ENCODE measurements around the gene SHOC2. TPM values are rescaled to one million over a fixed set of nuclear protein-coding genes. Genes with fewer than 3 reads are reported as not detected.

SHOC2 gene
- total RNA-seq, 1 donor from 2014 or later: 30.1 TPM

DNA sequence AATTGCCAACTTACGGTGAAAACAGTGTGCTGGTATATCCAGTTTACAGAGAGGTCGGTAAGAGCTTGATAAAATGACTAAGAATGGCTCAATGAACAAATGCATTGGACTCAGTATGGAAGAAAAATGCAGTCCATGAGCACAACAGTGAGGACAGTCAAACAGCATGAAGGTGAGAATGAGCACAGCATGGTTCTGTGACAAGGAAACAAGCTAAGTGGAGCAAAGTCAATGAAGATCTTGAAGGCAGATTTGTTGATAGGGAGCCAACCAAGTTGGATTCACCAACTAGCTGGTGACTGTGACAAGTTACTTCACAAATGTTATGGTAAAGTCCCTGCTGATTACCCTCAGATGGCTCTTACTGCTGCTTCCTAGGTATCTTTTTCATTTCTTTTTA lies 75.9 kb downstream of the SHOC2 start:
- TF ChIP-seq, protein P1, sequence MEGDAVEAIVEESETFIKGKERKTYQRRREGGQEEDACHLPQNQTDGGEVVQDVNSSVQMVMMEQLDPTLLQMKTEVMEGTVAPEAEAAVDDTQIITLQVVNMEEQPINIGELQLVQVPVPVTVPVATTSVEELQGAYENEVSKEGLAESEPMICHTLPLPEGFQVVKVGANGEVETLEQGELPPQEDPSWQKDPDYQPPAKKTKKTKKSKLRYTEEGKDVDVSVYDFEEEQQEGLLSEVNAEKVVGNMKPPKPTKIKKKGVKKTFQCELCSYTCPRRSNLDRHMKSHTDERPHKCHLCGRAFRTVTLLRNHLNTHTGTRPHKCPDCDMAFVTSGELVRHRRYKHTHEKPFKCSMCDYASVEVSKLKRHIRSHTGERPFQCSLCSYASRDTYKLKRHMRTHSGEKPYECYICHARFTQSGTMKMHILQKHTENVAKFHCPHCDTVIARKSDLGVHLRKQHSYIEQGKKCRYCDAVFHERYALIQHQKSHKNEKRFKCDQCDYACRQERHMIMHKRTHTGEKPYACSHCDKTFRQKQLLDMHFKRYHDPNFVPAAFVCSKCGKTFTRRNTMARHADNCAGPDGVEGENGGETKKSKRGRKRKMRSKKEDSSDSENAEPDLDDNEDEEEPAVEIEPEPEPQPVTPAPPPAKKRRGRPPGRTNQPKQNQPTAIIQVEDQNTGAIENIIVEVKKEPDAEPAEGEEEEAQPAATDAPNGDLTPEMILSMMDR (conservative IDR thresholded peaks at IDR 0.05): no peak
- H3K9me3 Mint-ChIP-seq: no peaks in the 10 kb centered on the region
- H3K36me3 Mint-ChIP-seq (ENCODE audit: low read depth): peaks cover 12% of the 10 kb centered on the region
- H3K27me3 Mint-ChIP-seq (ENCODE audit: low read depth): no peaks in the 10 kb centered on the region
- DNase-seq (ENCODE audit: low read depth, low spot score): no peak
- H3K4me1 Mint-ChIP-seq: peaks cover 19% of the 10 kb centered on the region
- H3K4me3 Mint-ChIP-seq: no peak overlapping the region
- no peak overlapping the region for H3K27ac Mint-ChIP-seq (ENCODE audit: unreplicated experiment)

DNA sequence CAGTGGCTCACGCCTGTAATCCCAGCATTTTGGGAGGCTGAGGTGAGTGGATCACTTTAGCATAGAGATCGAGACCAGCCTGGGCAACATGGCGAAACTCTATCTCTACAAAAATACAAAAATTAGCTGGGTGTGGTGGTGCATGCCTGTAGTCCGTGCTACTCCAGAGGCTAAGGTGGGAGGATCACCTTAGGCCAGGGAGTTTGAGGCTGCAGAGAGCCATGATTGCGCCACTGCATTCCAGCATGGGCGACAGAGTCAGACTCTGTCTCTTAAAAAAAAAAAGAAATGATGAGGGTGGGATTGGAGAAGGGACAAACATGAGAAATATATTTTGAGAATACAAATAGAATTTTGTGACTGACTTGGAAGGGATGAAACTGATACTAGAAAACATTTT lies 76.9 kb downstream of the SHOC2 start:
- Mint-ChIP-seq H3K36me3 (ENCODE audit: low read depth) (peaks cover 9% of the 10 kb centered on the region), H3K4me1 (peaks cover 14% of the 10 kb centered on the region), H3K27ac (ENCODE audit: unreplicated experiment) (no peak overlapping the region), H3K9me3 (no peaks in the 10 kb centered on the region), H3K4me3 (no peak overlapping the region), H3K27me3 (ENCODE audit: low read depth) (no peaks in the 10 kb centered on the region)
- TF ChIP-seq, protein P1 (conservative IDR thresholded peaks at IDR 0.05): no peak
- DNase-seq (ENCODE audit: low read depth, low spot score): no peak

DNA sequence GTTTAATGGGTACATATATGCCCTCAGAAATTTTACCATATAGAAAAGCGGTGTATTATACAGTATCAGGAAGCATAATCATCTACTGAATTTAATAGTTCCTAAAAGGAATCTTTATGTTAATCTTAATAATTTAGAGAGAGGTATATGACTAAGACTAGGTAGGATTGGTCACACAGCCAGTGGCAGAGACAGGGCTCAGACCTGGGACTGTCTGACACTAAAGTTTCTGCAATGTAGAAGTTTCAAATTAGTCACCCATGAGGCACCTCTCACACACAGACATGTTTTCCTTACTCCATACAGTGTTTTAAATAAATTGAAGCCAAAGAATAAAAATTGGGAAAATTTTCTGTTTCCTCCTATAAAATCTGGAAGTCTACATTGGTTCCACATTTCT lies 84.6 kb downstream of the SHOC2 start:
- no peak for DNase-seq (ENCODE audit: low read depth, low spot score)
- TF ChIP-seq, protein P1 (conservative IDR thresholded peaks at IDR 0.05): no peak
- Mint-ChIP-seq H3K27ac (ENCODE audit: unreplicated experiment) (no peak overlapping the region), H3K27me3 (ENCODE audit: low read depth) (no peaks in the 10 kb centered on the region), H3K4me1 (no peaks in the 10 kb centered on the region), H3K36me3 (ENCODE audit: low read depth) (peaks cover 10% of the 10 kb centered on the region), H3K4me3 (no peak overlapping the region), H3K9me3 (no peaks in the 10 kb centered on the region)

DNA sequence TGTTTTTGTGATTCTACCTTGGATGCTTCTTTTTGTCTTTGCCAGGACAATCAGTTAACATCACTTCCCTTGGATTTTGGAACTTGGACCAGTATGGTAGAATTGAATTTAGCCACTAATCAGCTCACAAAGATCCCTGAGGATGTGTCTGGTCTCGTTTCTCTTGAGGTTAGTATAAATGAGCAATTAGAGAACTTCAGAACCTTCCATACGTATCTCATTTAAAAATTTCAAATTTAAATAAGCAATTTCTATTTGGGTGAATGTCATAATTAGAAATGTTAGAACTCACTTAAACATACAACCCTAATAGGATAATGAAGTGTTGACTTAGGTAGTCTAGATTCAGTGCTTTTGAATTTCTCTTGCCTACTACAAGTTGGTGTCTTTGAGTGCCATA lies 88.1 kb downstream of the SHOC2 start:
- Mint-ChIP-seq H3K27ac (ENCODE audit: unreplicated experiment) (no peak overlapping the region), H3K4me3 (no peak overlapping the region), H3K36me3 (ENCODE audit: low read depth) (peaks cover 4% of the 10 kb centered on the region), H3K9me3 (no peaks in the 10 kb centered on the region), H3K27me3 (ENCODE audit: low read depth) (no peaks in the 10 kb centered on the region), H3K4me1 (no peaks in the 10 kb centered on the region)
- TF ChIP-seq, protein P1 (conservative IDR thresholded peaks at IDR 0.05): no peak
- no peak for DNase-seq (ENCODE audit: low read depth, low spot score)

DNA sequence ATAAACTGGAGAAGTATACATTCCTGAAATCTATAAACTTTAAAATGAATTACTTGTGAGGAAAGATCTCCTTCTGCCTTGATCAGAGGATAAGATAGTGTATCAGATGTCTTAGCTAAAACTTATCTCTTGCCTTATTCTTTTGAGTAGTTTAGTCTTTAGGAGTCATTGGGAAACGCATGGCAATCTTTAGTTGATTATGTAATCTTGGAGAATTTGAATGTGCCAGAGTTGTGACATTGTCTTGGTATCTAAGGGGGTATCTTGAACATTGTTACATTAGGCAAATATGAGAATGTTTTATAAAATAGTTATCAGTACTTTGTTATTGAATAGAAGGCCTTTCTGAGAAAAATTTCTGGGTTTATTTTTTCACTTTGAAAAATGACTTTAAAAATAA lies 95.8 kb downstream of the SHOC2 start:
- DNase-seq (ENCODE audit: low read depth, low spot score): no peak
- Mint-ChIP-seq H3K4me1 (no peaks in the 10 kb centered on the region), H3K9me3 (no peaks in the 10 kb centered on the region), H3K27me3 (ENCODE audit: low read depth) (no peaks in the 10 kb centered on the region), H3K27ac (ENCODE audit: unreplicated experiment) (no peak overlapping the region), H3K36me3 (ENCODE audit: low read depth) (peaks cover 9% of the 10 kb centered on the region), H3K4me3 (no peak overlapping the region)
- TF ChIP-seq, protein P1 (conservative IDR thresholded peaks at IDR 0.05): no peak

DNA sequence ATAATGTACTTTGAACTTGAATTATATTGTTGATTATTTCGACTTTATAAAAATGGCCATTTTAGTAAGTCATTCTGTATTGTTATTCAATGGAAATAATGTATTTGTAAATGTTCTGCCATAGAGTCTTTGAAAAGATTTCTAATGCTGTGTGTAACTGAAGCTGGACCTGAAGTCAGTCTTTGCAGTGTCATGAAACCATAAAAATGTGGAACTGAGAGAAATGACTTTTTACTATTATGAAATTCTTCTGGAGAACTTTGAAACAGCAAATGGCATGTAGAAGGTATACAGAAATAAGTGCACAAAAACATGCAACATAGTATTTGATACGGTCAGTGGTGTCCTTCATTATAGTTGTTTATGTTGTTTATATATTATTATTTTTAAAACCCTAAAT lies 97.7 kb downstream of the SHOC2 start:
- no peaks in the 10 kb centered on the region for H3K9me3 Mint-ChIP-seq
- DNase-seq (ENCODE audit: low read depth, low spot score): no peak
- TF ChIP-seq, protein P1 (conservative IDR thresholded peaks at IDR 0.05): no peak
- H3K27me3 Mint-ChIP-seq (ENCODE audit: low read depth): no peaks in the 10 kb centered on the region
- no peak overlapping the region for H3K27ac Mint-ChIP-seq (ENCODE audit: unreplicated experiment)
- no peak overlapping the region for H3K4me3 Mint-ChIP-seq
- no peaks in the 10 kb centered on the region for H3K4me1 Mint-ChIP-seq
- peaks cover 9% of the 10 kb centered on the region for H3K36me3 Mint-ChIP-seq (ENCODE audit: low read depth)

All from neural crest cell (in vitro differentiated cells).